HG02943 (cell line): ENCODE measurements around the gene NAP1L4.

Source experiments
- ATAC-seq: cut with Tn5 transposase; IDR thresholded peaks from one replicate; pipeline ENCODE4 v1.9.1; 2021; ENCODE audit warnings: mild to moderate bottlenecking, low read depth, moderate library complexity; ENCODE audit not compliant: unreplicated experiment

NAP1L4 gene

GRCh38 chr11:2964782-2965181 lies 27.3 kb downstream of the NAP1L4 start:
- no peak for ATAC-seq

- no peak for ATAC-seq
These were observed 28.4 kb downstream of the NAP1L4 start for GRCh38 chr11:2963761-2964160.

GRCh38 chr11:2963112-2963754 lies 28.9 kb downstream of the NAP1L4 start:
- no peak for ATAC-seq

- no peak for ATAC-seq
These were observed 31.0 kb downstream of the NAP1L4 start for GRCh38 chr11:2961080-2961479.

- no peak for ATAC-seq
These were observed 32.0 kb downstream of the NAP1L4 start for GRCh38 chr11:2960139-2960538.

- no peak for ATAC-seq
These were observed 33.9 kb downstream of the NAP1L4 start for GRCh38 chr11:2958251-2958650.

- no peak for ATAC-seq
These were observed 36.1 kb downstream of the NAP1L4 start for GRCh38 chr11:2955906-2956476.

- ATAC-seq = no peak
These were observed 37.9 kb downstream of the NAP1L4 start for GRCh38 chr11:2954263-2954662.

GRCh38 chr11:2952290-2952689 lies 39.8 kb downstream of the NAP1L4 start:
- no peak for ATAC-seq

- no peak for ATAC-seq
These were observed 40.7 kb downstream of the NAP1L4 start for GRCh38 chr11:2951231-2952110.

- no peak for ATAC-seq
These were observed 41.3 kb downstream of the NAP1L4 start for GRCh38 chr11:2950825-2951224.

GRCh38 chr11:2949920-2950319 lies 42.2 kb downstream of the NAP1L4 start:
- no peak for ATAC-seq

- ATAC-seq = no peak
These were observed 44.4 kb downstream of the NAP1L4 start for GRCh38 chr11:2947744-2948143.

- no peak for ATAC-seq
These were observed 46.3 kb downstream of the NAP1L4 start for GRCh38 chr11:2945757-2946287.

- ATAC-seq = no peak
These were observed 46.9 kb downstream of the NAP1L4 start for GRCh38 chr11:2945031-2945756.

- ATAC-seq = no peak
These were observed 47.6 kb downstream of the NAP1L4 start for GRCh38 chr11:2944530-2944929.

- ATAC-seq = no peak
These were observed 48.4 kb downstream of the NAP1L4 start for GRCh38 chr11:2943711-2944118.

- no peak for ATAC-seq
These were observed 49.0 kb downstream of the NAP1L4 start for GRCh38 chr11:2942872-2943710.

GRCh38 chr11:2942447-2942846 lies 49.7 kb downstream of the NAP1L4 start:
- no peak for ATAC-seq
